Diencephalon (tissue), 1 donor: ENCODE results near the gene SPTLC3. TPM values are rescaled to one million over a fixed set of nuclear protein-coding genes. Genes with fewer than 3 reads are reported as not detected.

Source experiments
- total RNA-seq: library from RNA; depleted of rRNA; stranded (reverse); fragments of >200 nt; gene quantifications from one replicate; pipeline ENCODE4 v1.2.3, GENCODE V29; 2014

SPTLC3 gene
- 3.5 TPM for total RNA-seq

DNA sequence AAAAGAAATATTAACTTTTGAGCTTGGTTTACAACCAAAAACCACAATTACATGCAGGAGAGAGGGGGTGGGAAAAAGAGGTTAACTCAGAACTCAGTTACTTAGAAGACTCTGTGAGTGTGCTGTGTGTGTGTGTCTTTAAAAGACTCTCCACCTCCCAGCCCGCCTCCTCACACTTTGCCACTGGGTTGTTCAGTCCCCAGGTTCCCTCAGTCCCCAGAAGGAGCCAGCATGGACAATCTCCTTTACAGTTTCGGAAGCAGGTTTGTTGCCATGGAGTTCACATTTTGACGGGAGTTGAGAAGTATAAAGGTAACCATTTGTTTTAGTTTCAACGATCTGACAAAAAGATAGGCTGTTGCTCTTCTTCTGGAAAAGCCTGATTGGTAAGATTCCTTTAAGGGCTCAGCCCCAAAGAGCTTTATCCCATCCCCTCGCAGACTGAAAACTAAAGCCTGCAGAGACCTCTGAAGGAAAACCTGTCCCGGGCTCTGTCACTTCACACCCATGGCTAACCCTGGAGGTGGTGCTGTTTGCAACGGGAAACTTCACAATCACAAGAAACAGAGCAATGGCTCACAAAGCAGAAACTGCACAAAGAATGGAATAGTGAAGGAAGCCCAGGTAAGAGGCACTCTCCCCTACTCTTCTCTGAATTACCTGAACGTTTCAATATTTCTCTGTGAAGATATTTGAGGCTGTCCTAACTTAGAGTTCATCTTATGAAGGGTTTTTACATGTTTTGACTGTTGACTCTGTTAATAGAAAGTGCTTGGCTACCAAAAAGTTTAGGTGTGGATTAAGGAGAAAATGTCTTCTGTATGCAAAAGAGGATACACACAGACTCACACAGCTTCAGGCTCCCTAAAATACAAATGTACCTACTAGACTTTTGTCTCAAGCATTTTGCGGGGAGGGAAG, at the start of gene SPTLC3:
Gene SPTLC3 (plus strand): TSS at position 212 of the 921 bp plus-strand sequence. CDS start 296 bp downstream, at position 508.

Other genes with a start within 250 kb of the SPTLC3 start
- 2.8 TPM for gene ISM1, start 212.3 kb downstream of the SPTLC3 start, total RNA-seq